HG03025 (cell line): ENCODE measurements around the gene SRGN.

Experiments used
- ATAC-seq: cut with Tn5 transposase; IDR thresholded peaks from one replicate; pipeline ENCODE4 v1.9.1; 2021; ENCODE audit warnings: mild to moderate bottlenecking, moderate library complexity; ENCODE audit not compliant: unreplicated experiment, low FRiP score

SRGN gene

DNA sequence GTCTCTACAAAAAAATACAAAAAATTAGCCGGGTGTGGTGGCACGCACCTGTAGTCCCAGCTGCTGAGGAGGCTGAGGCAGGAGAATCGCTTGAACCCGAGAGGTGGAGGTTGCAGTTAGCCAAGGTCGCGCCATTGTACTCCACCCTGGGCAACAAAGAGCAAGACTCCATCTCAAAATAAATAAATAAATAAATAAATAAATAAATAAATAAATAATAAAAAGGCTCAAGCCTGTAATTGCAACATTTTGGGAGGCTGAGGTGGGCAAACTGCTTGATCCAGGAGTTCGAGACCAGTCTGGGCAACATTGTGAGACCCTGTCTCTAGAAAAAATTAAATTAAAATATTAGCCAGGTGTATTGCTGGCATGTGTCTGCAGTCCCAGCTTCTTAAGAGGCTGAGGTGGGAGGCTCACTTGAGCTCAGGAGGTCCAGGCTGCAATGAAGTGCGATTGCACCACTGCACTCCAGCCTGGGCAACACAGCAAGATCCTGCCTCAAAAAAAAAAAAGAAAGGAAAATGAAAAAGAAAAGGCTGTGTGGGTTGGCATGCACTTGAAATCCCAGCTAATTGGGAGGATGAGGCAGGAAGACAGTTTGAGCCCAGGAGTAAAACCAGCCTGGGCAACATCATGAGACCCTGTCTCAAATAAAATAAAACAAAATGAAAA lies 27.6 kb upstream of the SRGN start:
- no peak for ATAC-seq

GRCh38 chr10:69061305-69062161 lies 26.4 kb upstream of the SRGN start:
- no peak for ATAC-seq

DNA sequence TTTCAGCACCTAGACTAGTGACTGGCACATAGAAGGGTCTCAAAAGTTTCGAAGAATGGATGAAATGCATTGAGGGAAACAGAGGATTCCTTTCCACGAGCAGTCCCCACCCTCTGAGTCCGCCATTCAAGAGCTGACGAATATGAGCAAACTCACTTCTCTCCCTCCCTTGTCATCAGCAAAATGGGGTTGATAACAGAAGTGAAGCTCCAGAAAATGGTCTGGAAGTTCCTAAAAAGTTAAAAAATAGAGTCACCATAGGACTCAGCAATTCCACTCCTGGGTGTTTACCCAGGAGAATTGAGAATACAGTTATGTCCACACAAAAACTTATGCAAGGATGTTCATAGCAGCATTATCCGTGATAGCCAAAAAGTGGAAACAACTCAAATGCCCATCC lies 25.0 kb upstream of the SRGN start:
- no peak for ATAC-seq

GRCh38 chr10:69064762-69065328 lies 23.1 kb upstream of the SRGN start:
- ATAC-seq = no peak

DNA sequence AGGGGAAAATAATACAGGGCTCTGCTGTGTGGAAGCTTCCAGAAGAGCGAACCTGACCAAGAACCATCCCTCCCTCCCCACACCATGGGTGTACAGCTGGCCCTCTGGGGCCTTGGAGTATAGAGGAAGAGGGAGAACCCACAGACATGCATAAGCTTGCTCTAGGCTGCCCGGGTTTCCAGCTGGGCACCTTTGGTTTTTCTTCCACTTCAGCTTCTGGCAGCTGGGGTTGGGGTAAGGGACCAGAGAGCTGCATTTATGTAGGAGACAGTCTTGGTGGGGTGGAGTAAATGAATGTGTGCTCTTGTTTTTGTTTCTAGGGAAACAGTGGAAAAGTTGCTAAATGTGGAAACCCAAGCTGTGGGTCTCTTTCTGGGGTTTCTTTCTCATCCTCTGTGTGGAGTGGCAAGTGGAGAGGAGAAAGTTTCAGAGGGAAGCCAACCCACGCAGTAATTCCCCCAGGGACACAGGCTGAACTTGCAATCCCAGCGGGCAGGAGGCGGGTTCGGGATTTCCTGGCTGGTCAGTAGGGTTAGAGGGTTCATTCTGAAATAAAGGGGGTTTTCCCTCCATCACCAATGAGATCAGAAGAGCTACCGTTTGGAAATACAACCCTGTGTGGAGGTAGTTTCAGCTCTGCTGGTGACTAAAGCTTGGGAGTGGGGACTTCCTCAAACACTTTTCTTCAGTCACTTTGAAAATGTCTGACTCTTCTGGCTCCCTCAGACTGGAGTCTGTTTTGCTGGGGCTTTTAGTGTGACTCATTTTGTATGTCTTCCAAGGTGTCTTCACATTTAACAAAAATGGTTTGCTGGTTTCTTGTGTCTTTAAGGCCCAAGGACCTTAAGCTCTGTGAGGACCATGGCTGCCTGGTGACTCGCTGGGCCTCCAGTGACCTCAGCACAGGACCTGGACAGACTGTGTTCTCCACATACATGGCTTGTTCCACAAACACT lies 22.2 kb upstream of the SRGN start:
- peak; percentile 50 for ATAC-seq

DNA sequence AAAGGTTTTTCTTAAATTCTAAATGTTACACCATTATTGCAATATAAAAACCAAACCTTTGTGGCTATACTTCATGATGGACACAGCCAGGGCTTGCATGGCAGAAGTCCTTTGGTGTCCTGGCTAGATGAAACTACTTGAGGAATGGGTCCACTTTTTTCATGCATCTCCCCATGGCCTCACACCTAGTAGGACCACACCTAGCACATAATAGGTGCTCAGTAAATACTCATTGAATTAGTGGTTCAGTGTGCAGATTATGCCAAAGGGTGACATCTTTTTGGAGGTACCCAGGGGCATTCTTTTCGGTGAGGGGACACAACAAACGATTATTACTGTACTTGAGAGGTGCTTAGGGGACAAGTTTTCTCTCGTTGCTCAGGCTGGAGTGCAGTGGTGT lies 20.7 kb upstream of the SRGN start:
- no peak for ATAC-seq

DNA sequence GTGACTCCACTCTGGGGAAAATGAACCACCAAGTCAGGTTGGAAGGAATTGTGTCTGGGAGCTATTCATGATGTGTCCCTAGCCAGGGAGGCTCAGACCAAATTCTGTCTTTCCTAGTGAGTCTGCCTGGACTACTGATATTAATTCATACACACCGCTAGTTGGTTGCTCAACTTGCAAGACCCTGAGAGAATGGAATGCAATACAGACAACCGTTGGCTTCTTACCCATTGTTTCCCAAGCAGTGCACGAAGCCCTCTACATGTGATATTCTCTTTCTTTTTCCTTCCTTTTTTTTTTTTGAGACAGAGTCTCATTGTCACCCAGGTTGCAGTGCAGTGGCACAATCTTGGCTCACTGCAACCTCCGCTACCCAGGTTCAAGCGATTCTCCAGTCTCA lies 19.4 kb upstream of the SRGN start:
- ATAC-seq = no peak

- no peak for ATAC-seq
Observed at GRCh38 chr10:69069090-69070042, 18.5 kb upstream of the SRGN start.

DNA sequence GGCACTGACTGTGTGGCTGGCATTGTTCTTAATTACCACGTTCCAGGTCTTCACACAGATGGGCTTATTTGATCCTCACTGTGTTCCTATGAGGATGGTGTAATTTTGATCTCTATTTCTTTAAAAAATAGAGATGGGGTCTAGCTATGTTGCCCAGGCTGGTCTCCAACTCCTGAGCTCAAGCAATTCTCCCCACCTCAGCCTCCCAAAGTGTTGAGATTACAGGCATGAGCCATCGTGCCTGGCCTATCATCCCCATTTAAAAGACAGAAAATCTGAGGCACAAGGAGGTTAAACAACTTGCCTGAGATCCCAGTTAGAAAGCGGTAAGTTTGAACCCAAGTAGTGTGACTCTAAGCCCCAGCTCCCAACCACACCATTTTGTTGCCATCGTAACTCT lies 17.0 kb upstream of the SRGN start:
- no peak for ATAC-seq

- ATAC-seq = no peak
Observed at GRCh38 chr10:69071610-69072009, 16.3 kb upstream of the SRGN start.

DNA sequence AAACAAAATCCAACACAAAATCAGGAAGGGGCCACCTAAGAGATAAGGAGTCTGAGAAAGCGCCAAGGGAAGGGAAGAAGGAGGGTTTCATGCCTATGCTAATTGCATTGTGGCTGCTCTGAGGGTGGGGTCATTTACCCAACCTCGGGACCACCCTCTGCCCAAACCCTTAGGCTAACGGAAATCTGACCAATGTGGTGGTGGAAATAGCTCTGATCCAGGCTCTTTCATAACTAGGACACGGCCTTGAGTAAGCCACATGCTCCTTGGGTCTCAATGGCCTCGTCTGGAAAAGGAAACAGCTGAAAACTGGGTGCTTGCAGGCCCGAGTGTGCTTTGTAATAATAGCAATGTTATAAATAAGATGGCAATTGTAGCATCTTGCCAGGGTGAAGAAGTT lies 14.9 kb upstream of the SRGN start:
- no peak for ATAC-seq

DNA sequence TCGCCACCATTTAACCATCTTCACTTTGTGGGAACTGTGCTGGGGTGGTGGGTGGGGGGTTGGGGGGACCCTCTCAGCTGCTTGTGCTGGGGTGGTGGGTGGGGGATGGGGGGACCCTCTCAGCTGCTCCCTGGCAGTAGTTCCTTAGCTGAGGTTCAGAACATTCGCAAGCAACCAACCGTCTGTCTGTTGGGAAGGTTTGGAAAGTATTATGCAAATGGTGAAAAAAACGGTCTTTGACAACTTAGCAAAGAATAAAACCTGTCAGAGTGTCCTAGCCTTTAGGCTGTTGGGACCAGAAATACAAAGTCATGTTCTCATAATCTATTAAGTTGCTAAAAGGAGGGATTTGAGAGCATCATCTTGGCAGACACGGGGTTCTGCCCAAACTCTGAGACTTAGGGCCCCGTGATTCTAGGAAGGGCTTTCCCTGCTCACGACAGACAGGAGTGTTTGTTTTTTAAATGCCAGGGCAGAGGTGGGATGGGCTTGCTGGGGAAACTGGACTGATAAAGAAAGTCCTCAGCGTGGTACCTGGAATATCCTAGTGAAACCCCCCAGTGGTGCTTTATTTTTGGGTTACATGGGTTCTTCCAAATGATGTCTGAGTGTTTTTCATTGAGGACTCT lies 14.1 kb upstream of the SRGN start:
- no peak for ATAC-seq

DNA sequence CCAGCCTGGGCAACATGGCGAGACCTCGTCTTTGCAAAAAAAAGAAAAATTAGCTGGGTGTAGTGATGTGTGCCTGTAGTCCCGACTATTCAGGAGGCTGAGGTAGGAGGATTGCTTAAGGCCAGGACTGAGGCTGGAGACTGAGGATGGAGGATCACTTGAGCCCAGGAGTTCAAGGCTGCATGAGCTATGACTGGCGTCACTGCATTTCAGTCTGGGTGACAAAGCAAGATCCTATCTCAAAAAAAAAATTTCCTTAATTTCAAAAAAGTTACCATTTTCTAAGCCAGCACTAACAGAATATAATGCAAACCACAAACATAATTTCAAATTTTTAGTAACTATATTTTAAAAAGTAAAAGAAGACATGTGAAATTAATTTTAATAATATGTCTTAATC lies 13.4 kb upstream of the SRGN start:
- no peak for ATAC-seq

- no peak for ATAC-seq
Observed at GRCh38 chr10:69075431-69075830, 12.5 kb upstream of the SRGN start.

DNA sequence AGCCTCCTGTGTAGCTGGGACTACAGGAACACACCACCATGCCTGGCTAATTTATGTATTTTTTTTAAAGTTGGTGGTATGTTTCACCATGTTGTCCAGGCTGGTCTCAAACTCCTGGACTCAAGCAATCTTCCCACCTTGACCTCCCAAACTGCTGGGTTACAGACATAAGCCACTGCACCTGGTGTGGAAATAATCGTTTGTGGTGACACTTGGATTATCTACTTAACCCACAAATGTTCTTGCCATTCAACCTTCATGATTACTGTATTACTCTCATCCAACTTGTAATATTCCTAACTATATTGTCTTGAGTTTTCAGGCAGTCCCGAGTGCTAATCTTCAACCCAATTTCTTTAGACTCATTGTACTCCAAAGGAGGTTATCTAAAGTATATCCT lies 9.6 kb upstream of the SRGN start:
- ATAC-seq = no peak

DNA sequence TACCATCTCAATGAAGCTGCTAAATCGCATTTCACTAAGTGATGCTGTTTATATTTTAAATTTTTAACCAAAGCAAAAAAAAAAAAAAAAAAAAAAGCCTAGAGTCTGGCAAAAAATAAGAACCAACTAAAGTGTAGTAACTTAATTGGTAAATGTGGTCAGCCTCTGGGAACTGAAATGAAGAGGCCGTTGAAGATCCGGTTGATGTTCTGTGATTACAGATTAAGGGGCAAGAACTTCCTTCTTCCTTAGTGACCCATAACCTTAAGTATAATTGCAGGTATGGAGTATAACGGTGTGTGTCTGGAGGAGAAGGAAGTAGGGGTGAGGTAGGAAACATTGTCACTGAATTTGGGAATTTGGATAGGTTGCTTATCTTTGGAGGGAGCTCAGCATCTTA lies 7.7 kb upstream of the SRGN start:
- no peak for ATAC-seq

DNA sequence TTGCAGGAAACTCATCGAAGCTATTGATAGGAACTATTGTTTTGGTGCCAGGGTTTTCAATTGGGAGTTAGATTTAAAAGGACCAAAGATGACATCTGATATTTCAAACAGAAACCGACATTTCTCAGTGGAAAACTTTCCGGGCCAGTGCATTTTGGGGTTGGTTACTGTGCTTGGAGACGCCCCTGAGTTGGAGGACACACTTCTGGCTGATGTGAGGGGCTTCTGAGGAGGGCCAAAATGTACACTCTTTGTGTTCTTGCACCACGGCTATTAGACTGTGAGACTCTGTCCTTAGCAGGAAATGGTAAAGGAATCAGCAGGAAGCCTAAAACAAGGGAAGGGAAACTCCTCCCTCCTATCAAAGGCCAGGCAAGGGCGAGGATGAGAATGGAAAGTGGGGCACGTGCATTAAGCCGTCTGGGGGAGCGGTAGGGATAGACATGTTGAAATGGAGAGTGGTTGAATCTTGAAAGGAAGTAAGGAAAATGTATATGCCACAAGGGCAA lies 1.8 kb upstream of the SRGN start:
- ATAC-seq = no peak

DNA sequence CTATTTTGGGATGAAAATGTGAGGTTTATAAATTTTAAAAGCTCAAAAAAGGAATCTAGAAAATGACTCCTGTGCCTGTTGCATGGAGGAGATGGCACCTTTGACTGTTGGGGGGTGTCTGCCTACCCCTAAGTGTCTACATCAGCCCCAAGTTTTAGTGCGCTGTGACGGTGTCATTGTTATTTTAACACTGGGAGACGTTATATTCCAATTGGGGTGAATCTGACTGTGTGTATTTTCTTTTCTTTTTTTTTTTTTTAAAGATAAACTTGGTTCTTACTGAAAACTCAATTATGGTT lies 517 bp downstream of the SRGN start:
- no peak for ATAC-seq
